ENCODE results near the gene SSC5D. TPM values are rescaled to one million over a fixed set of nuclear protein-coding genes. Genes with fewer than 3 reads are reported as not detected.

SSC5D gene
- total and polyA plus RNA-seq, 9 of the 15 experiments (the other 6 are each of a cell fraction or from before 2014, with no cell fraction given): 0.04 to 0.71 (median 0.14) TPM; not detected in 2

GRCh38 chr19:55503502-55504251 lies 15.4 kb downstream of the SSC5D start (continued):
- TF ChIP-seq PATZ1 (CRISPR knock-in tag; IDR thresholded peaks at IDR 0.05; ENCODE audit: borderline replicate concordance): no peak
- no peak for TF ChIP-seq ZNF140 (CRISPR knock-in tag; IDR thresholded peaks at IDR 0.05)
- no peak for TF ChIP-seq HDAC1 (IDR thresholded peaks at IDR 0.05)
- no peak for TF ChIP-seq TEAD2 (tag; IDR thresholded peaks at IDR 0.05)
- TF ChIP-seq NFE2 (IDR thresholded peaks at IDR 0.05; ENCODE audit: low read depth): no peak
- TF ChIP-seq KLF13 (tag; IDR thresholded peaks at IDR 0.05; ENCODE audit: borderline replicate concordance, low read depth): no peak
- TF ChIP-seq NCOA4 (IDR thresholded peaks at IDR 0.05; ENCODE audit: partially characterized antibody): no peak
- TF ChIP-seq LCOR (CRISPR knock-in tag; IDR thresholded peaks at IDR 0.05): peak; percentile 99
- no peak for TF ChIP-seq HEY1 (CRISPR knock-in tag; IDR thresholded peaks at IDR 0.05; ENCODE audit: borderline replicate concordance)
- TF ChIP-seq ELK3 (CRISPR knock-in tag; IDR thresholded peaks at IDR 0.05): no peak
- TF ChIP-seq CREB3 (tag; conservative IDR thresholded peaks at IDR 0.05; ENCODE audit: low read depth): no peak
- TF ChIP-seq CXXC5 (CRISPR knock-in tag; IDR thresholded peaks at IDR 0.05): peak; percentile 92
- no peak for TF ChIP-seq ERF (CRISPR knock-in tag; IDR thresholded peaks at IDR 0.05)
- TF ChIP-seq ILF3 (IDR thresholded peaks at IDR 0.05; ENCODE audit: borderline replicate concordance): no peak
- TF ChIP-seq ZNF740 (CRISPR knock-in tag; IDR thresholded peaks at IDR 0.05): peak; percentile 94
- no peak for TF ChIP-seq ZNF740 (tag; IDR thresholded peaks at IDR 0.05)
- no peak for TF ChIP-seq ZBTB8A (IDR thresholded peaks at IDR 0.05; ENCODE audit: partially characterized antibody)
- TF ChIP-seq ZBTB7A (IDR thresholded peaks at IDR 0.05; ENCODE audit: borderline replicate concordance, control insufficient read depth, low read depth, low read length): peak; percentile 94
- TF ChIP-seq L3MBTL2 (IDR thresholded peaks at IDR 0.05): peak; percentile 100
- no peak for TF ChIP-seq SAFB2 (IDR thresholded peaks at IDR 0.05; ENCODE audit: borderline replicate concordance, low read depth, low read length, severe bottlenecking)
